ENCODE measurements around the gene TRIM66. TPM values are rescaled to one million over a fixed set of nuclear protein-coding genes. Genes with fewer than 3 reads are reported as not detected.
A peak's percentile ranks its signal among the peaks of the same experiment; 100 is the strongest.

Gene TRIM66
- total RNA-seq, 1 experiment from 2014 or later = 2.1 TPM

DNA sequence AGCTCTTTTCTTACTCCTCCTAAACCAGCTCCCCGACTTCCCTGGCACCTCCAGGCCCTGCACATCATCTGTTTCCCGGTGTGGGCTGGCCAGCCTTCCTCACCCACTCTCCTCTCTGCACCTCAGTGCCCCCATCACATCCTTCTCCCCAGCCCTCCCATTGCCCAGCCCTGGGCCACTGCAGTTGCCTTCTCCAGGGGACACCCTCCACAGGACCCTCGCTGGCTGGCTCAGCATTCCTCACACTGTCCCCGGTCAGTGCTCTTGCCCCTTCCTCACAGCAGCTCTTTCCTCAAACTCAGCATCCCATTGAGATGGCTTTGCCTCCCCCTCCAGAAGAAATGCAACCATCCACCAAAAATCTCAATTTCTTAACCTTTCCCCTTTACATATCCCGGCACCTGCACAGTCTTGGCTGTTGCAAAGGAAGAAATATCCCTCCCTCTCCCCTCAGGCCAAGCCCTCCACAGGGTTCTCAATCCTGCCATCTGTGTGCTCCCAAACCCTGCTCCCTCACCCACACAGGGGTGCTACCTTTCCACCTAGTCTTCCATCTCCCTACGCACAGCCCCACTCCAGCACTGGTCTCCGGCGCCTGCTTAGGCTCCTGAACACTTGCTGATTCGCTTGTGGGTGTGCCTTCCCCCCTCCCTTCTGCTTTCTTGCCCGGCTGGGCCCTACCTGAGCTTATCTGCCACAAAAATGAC lies 19.6 kb upstream of the TRIM66 start:
- Histone ChIP-seq H3K18ac (ENCODE audit: insufficient read length, low read depth, low read length) (peak overlapping the region; percentile 23), H4K91ac (ENCODE audit: insufficient read length, low read depth, low read length) (no peak overlapping the region), H2BK12ac (ENCODE audit: insufficient read length, low read depth, low read length) (peak overlapping the region; percentile 16), H3K56ac (ENCODE audit: insufficient read length, low read depth, low read length) (no peak overlapping the region), H3T11ph (ENCODE audit: low read length) (no peak overlapping the region), H2BK15ac (ENCODE audit: low read depth, low read length) (no peak overlapping the region), H2AK5ac (ENCODE audit: insufficient read length, low read length) (no peak overlapping the region), H2BK20ac (ENCODE audit: low read depth, low read length, poor library complexity, severe bottlenecking) (no peak overlapping the region), H3K9me3 (ENCODE audit: control insufficient read depth, low read depth, low read length) (no peaks in the 10 kb centered on the region), H3K23me2 (ENCODE audit: insufficient read length, low read depth, low read length, poor library complexity, severe bottlenecking) (no peaks in the 10 kb centered on the region), H4K20me1 (ENCODE audit: control insufficient read depth, insufficient read depth, insufficient read length) (no peaks in the 10 kb centered on the region), H3K23ac (ENCODE audit: insufficient read length, low read depth, low read length) (no peak overlapping the region), H3K14ac (ENCODE audit: insufficient read depth, low read length) (no peak overlapping the region; the same call in 1 of the 2 replicates), H3K9ac (ENCODE audit: extremely low read depth, insufficient read length, low read length) (no peak overlapping the region), H3K79me1 (ENCODE audit: insufficient read depth, low read depth, low read length, poor library complexity, severe bottlenecking) (no peaks in the 10 kb centered on the region), H3K4ac (ENCODE audit: low read depth, low read length) (no peak overlapping the region), H3K4me1 (ENCODE audit: insufficient read depth, low read length) (peaks cover 30% of the 10 kb centered on the region; the same call in 1 of the 2 replicates), H3K27ac (ENCODE audit: insufficient read length, low read depth, low read length) (no peak overlapping the region), H3K4me2 (ENCODE audit: insufficient read depth, insufficient read length, low read length) (no peak overlapping the region), H3K79me2 (ENCODE audit: insufficient read depth, low read length) (no peaks in the 10 kb centered on the region), H2BK120ac (ENCODE audit: low read depth, low read length, poor library complexity, severe bottlenecking) (no peak overlapping the region), H2BK5ac (ENCODE audit: insufficient read length, low read length) (no peak overlapping the region), H2AFZ (ENCODE audit: low read length) (no peak overlapping the region), H4K8ac (replicated peaks; ENCODE audit: insufficient read length, low read depth, low read length) (no peak overlapping the region), H3K27me3 (ENCODE audit: insufficient read depth, low read length) (no peaks in the 10 kb centered on the region), H4K5ac (ENCODE audit: insufficient read length, low read depth, low read length) (no peak overlapping the region)
- TF ChIP-seq, protein P1, sequence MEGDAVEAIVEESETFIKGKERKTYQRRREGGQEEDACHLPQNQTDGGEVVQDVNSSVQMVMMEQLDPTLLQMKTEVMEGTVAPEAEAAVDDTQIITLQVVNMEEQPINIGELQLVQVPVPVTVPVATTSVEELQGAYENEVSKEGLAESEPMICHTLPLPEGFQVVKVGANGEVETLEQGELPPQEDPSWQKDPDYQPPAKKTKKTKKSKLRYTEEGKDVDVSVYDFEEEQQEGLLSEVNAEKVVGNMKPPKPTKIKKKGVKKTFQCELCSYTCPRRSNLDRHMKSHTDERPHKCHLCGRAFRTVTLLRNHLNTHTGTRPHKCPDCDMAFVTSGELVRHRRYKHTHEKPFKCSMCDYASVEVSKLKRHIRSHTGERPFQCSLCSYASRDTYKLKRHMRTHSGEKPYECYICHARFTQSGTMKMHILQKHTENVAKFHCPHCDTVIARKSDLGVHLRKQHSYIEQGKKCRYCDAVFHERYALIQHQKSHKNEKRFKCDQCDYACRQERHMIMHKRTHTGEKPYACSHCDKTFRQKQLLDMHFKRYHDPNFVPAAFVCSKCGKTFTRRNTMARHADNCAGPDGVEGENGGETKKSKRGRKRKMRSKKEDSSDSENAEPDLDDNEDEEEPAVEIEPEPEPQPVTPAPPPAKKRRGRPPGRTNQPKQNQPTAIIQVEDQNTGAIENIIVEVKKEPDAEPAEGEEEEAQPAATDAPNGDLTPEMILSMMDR (conservative IDR thresholded peaks at IDR 0.05) = no peak
- no CpG with 5 or more reads among the region's 10 CpGs for WGBS (ENCODE audit: extremely low coverage, insufficient read length, low lambda C conversion rate)
- peaks cover 56 to 58% of the 10 kb centered on the region in 2 experiments for H3K4me1 Mint-ChIP-seq
- peak overlapping the region in 1 of 2 experiments; percentile 33; a peak in 1 of 5 replicates for H3K4me3 Mint-ChIP-seq
- H3K27me3 Mint-ChIP-seq (ENCODE audit: low read depth) = no peaks in the 10 kb centered on the region; the same call in 1 of the 2 replicates
- peak overlapping the region; percentile 68 to 97 (median 80) for H3K27ac Mint-ChIP-seq
- H3K36me3 Mint-ChIP-seq (ENCODE audit: insufficient read depth in 1 of 3, low read depth in 3 of 3) = peaks cover 15 to 38% (median 26%) of the 10 kb centered on the region in 3 experiments
- H3K9me3 Mint-ChIP-seq = no peaks in the 10 kb centered on the region; a peak in 1 of 5 replicates
- no peak for DNase-seq
